HG02642 (cell line): Measurements from ENCODE around the gene CPO.

Experiments
- ATAC-seq: cut with Tn5 transposase; IDR thresholded peaks from one replicate; pipeline ENCODE4 v1.9.1; 2021; ENCODE audit warnings: mild to moderate bottlenecking; ENCODE audit not compliant: unreplicated experiment, poor library complexity

Gene CPO

GRCh38 chr2:207008105-207008990, 69.0 kb downstream of the CPO start:
- ATAC-seq, result no peak

DNA sequence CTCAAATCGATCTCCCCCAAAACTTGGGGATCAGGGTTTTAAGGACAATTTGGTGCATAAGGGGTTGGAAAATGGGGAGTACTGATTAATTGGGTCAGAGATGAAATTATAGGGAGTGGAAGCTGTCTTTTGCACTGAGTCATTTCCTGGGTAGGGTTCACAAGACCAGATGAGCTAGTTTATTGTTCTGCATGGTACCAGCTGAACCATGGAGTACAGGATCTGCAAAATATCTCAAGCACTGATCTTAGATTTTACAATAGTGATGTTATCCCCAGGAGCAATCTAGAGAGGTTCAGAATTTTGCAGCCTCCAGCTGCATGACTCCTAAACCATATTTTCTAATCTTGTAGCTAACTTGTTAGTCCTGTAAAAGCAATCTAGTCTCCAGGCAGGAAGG, 73.1 kb downstream of the CPO start:
- ATAC-seq, result no peak

GRCh38 chr2:207014424-207014823, 75.1 kb downstream of the CPO start:
- ATAC-seq, result no peak

- no peak for ATAC-seq
Measured at GRCh38 chr2:207015901-207016300, 76.6 kb downstream of the CPO start.
